Mesenchymal stem cell (in vitro differentiated cells and primary cell): ENCODE measurements around the gene SLC4A5.
A peak's percentile ranks its signal among the peaks of the same experiment; 100 is the strongest.

ENCODE experiments used
- DNase-seq: peaks from one replicate; pipeline ENCODE4 v3.0.0-alpha.2; 2013
- H2AFZ ChIP-seq: one replicate; pipeline ENCODE4 v1.6.1; 2013; ENCODE audit warnings: low read depth, mild to moderate bottlenecking, control low read depth, inconsistent platforms, low read length, moderate library complexity
- H2AK5ac ChIP-seq: 2 replicates; pipeline ENCODE4 v1.6.1; 2013; ENCODE audit warnings: low read length, moderate library complexity, mild to moderate bottlenecking, inconsistent platforms; ENCODE audit not compliant: severe bottlenecking
- H2BK120ac ChIP-seq: one replicate; pipeline ENCODE4 v1.6.1; 2013; ENCODE audit warnings: low read depth, mild to moderate bottlenecking, inconsistent platforms, low read length, moderate library complexity
- H2BK12ac ChIP-seq, 2 experiments: one replicate each; pipeline ENCODE4 v1.6.1; 2013; ENCODE audit warnings: inconsistent platforms in 2 of 2, low read length in 2 of 2, mild to moderate bottlenecking in 2 of 2, moderate library complexity in 2 of 2, control low read depth in 1 of 2
- H2BK15ac ChIP-seq: one replicate; pipeline ENCODE4 v1.6.1; 2013; ENCODE audit warnings: mild to moderate bottlenecking, low read depth, inconsistent platforms; ENCODE audit not compliant: poor library complexity, severe bottlenecking
- H2BK5ac ChIP-seq: 2 replicates; pipeline ENCODE4 v1.6.1; 2013; ENCODE audit warnings: low read depth, mild to moderate bottlenecking, low read length, control low read depth, inconsistent platforms; ENCODE audit not compliant: poor library complexity, severe bottlenecking
- H3K14ac ChIP-seq, 2 experiments: one replicate each; pipeline ENCODE4 v1.6.1; 2013; ENCODE audit warnings: inconsistent platforms in 2 of 2, low read length in 2 of 2, control low read depth in 1 of 2, mild to moderate bottlenecking in 1 of 2, moderate library complexity in 1 of 2
- H3K18ac ChIP-seq, 2 experiments: one replicate each; pipeline ENCODE4 v1.6.1; 2013; ENCODE audit warnings: inconsistent platforms in 2 of 2, low read length in 2 of 2, control low read depth in 1 of 2, low read depth in 1 of 2, mild to moderate bottlenecking in 1 of 2
- H3K23ac ChIP-seq, 2 experiments: one replicate each; pipeline ENCODE4 v1.6.1; 2013; ENCODE audit warnings: inconsistent platforms in 2 of 2, low read length in 2 of 2, mild to moderate bottlenecking in 2 of 2, moderate library complexity in 2 of 2, control low read depth in 1 of 2
- H3K27ac ChIP-seq: 2 replicates; pipeline ENCODE4 v1.5.1; 2013; ENCODE audit warnings: mild to moderate bottlenecking, moderate library complexity, low read length, control low read depth, inconsistent platforms; ENCODE audit not compliant: poor library complexity, severe bottlenecking
- H3K27me3 ChIP-seq, 2 experiments: 2 replicates each; pipeline versions ENCODE4 v1.6.1 to v1.7.0; 2013; ENCODE audit warnings: low read length in 2 of 2, mild to moderate bottlenecking in 2 of 2, moderate library complexity in 2 of 2, control low read depth in 1 of 2, inconsistent platforms in 1 of 2; ENCODE audit not compliant: control insufficient read depth in 1 of 2, insufficient read depth in 1 of 2
- H3K36me3 ChIP-seq, 2 experiments: 2 replicates each; pipeline versions ENCODE4 v1.6.1 to v1.7.0; 2013; ENCODE audit warnings: low read length in 2 of 2, control low read depth in 1 of 2, inconsistent platforms in 1 of 2, low read depth in 1 of 2, mild to moderate bottlenecking in 1 of 2; ENCODE audit not compliant: insufficient read depth in 2 of 2, control insufficient read depth in 1 of 2
- H3K4ac ChIP-seq, 2 experiments: one replicate each; pipeline ENCODE4 v1.6.1; 2013; ENCODE audit warnings: inconsistent platforms in 2 of 2, low read length in 2 of 2, mild to moderate bottlenecking in 2 of 2, moderate library complexity in 2 of 2, control low read depth in 1 of 2, low read depth in 1 of 2
- H3K4me1 ChIP-seq: 2 replicates; pipeline ENCODE4 v1.6.1; 2013; ENCODE audit warnings: low read depth, low read length, control low read depth; ENCODE audit not compliant: control insufficient read depth, insufficient read depth
- H3K4me2 ChIP-seq: 2 replicates; pipeline ENCODE4 v1.6.1; 2013; ENCODE audit warnings: low read length, mild to moderate bottlenecking, inconsistent platforms; ENCODE audit not compliant: poor library complexity, severe bottlenecking
- H3K4me3 ChIP-seq, 2 experiments: 2 replicates each; pipeline versions ENCODE4 v1.5.1 to v1.7.0; 2013; ENCODE audit warnings: low read length in 2 of 2, mild to moderate bottlenecking in 2 of 2, control low read depth in 1 of 2, low read depth in 1 of 2; ENCODE audit not compliant: insufficient read depth in 1 of 2
- H3K79me1 ChIP-seq: replicated peaks from 2 replicates; pipeline ENCODE4 v1.6.1; 2013; ENCODE audit warnings: mild to moderate bottlenecking, control low read depth, low read length, inconsistent platforms; ENCODE audit not compliant: poor library complexity, severe bottlenecking
- H3K9ac ChIP-seq: 2 replicates; pipeline ENCODE4 v1.7.0; 2013; ENCODE audit warnings: mild to moderate bottlenecking, low read length, moderate library complexity
- H3K9me3 ChIP-seq: 2 replicates; pipeline ENCODE4 v1.7.0; 2013; ENCODE audit warnings: mild to moderate bottlenecking, low read length; ENCODE audit not compliant: control insufficient read depth
- H4K8ac ChIP-seq: one replicate; pipeline ENCODE4 v1.6.1; 2013; ENCODE audit warnings: inconsistent platforms, mild to moderate bottlenecking, low read length, moderate library complexity
- H4K91ac ChIP-seq: one replicate; pipeline ENCODE4 v1.6.1; 2013; ENCODE audit warnings: mild to moderate bottlenecking, low read length, inconsistent platforms
- WGBS: methylation state at CpG from one replicate; pipeline ENCODE4 v1.1.7; 2013; ENCODE audit warnings: mixed read lengths; 5-methylcytosine and 5-hydroxymethylcytosine counted together

Gene SLC4A5

DNA sequence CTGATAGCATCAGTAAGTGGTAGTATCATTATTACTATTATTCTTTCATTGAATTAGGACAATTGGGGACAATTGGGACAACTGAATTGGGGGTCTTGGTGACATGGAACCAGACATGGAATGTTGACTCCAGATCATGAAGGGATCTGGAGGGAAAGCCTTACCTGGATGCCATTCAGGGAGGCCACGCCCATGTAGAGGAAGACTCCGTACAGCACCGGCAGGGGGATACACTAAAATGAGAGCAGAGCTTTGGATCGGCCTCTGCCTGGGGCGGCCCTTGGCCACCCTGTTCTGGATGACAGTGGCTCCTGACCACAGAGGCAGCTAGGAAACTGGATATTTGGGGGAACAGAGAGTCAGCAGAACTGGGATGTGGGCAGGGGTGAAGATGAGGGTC, 115.6 kb downstream of the SLC4A5 start:
- 77% methylated on average over 5 of the region's 5 CpGs for WGBS
- Histone ChIP-seq H3K4me1 (no peaks in the 10 kb centered on the region), H2BK15ac (no peak overlapping the region), H3K18ac (no peak overlapping the region), H3K36me3 (no peaks in the 10 kb centered on the region), H4K91ac (no peak overlapping the region), H2AK5ac (no peak overlapping the region), H3K79me1 (no peaks in the 10 kb centered on the region), H3K9me3 (no peaks in the 10 kb centered on the region), H3K4me2 (no peak overlapping the region), H3K4me3 (no peak overlapping the region), H2BK120ac (no peak overlapping the region), H3K14ac (no peak overlapping the region), H4K8ac (no peak overlapping the region), H3K9ac (no peak overlapping the region), H3K23ac (no peak overlapping the region), H3K4ac (no peak overlapping the region), H3K27me3 (peaks cover 0 to 13% of the 10 kb centered on the region in 2 experiments), H2BK12ac (no peak overlapping the region), H3K27ac (no peak overlapping the region), H2AFZ (no peak overlapping the region), H2BK5ac (no peak overlapping the region)
- no peak for DNase-seq

GRCh38 chr2:74226648-74227213, 116.5 kb downstream of the SLC4A5 start:
- H4K91ac ChIP-seq = no peak overlapping the region
- no peak overlapping the region for H2BK12ac ChIP-seq
- H3K4me1 ChIP-seq = no peaks in the 10 kb centered on the region
- H3K9me3 ChIP-seq = no peaks in the 10 kb centered on the region
- DNase-seq = no peak
- no peak overlapping the region for H3K23ac ChIP-seq
- H3K27me3 ChIP-seq = peaks cover 0 to 10% of the 10 kb centered on the region in 2 experiments
- H2AK5ac ChIP-seq = no peak overlapping the region
- H3K4me2 ChIP-seq = no peak overlapping the region
- H3K4me3 ChIP-seq = no peak overlapping the region
- WGBS = 93% methylated on average over 19 of the region's 21 CpGs
- no peak overlapping the region for H3K27ac ChIP-seq
- no peak overlapping the region for H4K8ac ChIP-seq
- no peak overlapping the region for H2BK15ac ChIP-seq
- no peak overlapping the region for H3K9ac ChIP-seq
- peaks cover 3% of the 10 kb centered on the region in 2 experiments for H3K36me3 ChIP-seq
- no peak overlapping the region for H2BK120ac ChIP-seq
- no peaks in the 10 kb centered on the region for H3K79me1 ChIP-seq
- H3K18ac ChIP-seq = no peak overlapping the region
- H2AFZ ChIP-seq = no peak overlapping the region
- H2BK5ac ChIP-seq = no peak overlapping the region
- no peak overlapping the region for H3K14ac ChIP-seq
- H3K4ac ChIP-seq = no peak overlapping the region

- H3K14ac ChIP-seq = no peak overlapping the region
- H3K27me3 ChIP-seq = peaks cover 0 to 10% of the 10 kb centered on the region in 2 experiments
- no peak overlapping the region for H4K91ac ChIP-seq
- H2BK120ac ChIP-seq = no peak overlapping the region
- no peak overlapping the region for H3K4ac ChIP-seq
- WGBS = 84% methylated on average over 3 of the region's 4 CpGs
- H4K8ac ChIP-seq = no peak overlapping the region
- DNase-seq = no peak
- H3K9me3 ChIP-seq = no peaks in the 10 kb centered on the region
- H3K23ac ChIP-seq = no peak overlapping the region
- H2BK5ac ChIP-seq = no peak overlapping the region
- peaks cover 6 to 10% of the 10 kb centered on the region in 2 experiments for H3K36me3 ChIP-seq
- no peak overlapping the region for H2BK15ac ChIP-seq
- no peak overlapping the region for H2AFZ ChIP-seq
- H3K4me3 ChIP-seq = no peak overlapping the region
- H3K27ac ChIP-seq = no peak overlapping the region
- H2AK5ac ChIP-seq = no peak overlapping the region
- no peaks in the 10 kb centered on the region for H3K79me1 ChIP-seq
- H3K9ac ChIP-seq = no peak overlapping the region
- no peak overlapping the region for H2BK12ac ChIP-seq
- H3K18ac ChIP-seq = no peak overlapping the region
- no peaks in the 10 kb centered on the region for H3K4me1 ChIP-seq
- no peak overlapping the region for H3K4me2 ChIP-seq
These were observed 117.3 kb downstream of the SLC4A5 start for GRCh38 chr2:74225698-74226459.

GRCh38 chr2:74223941-74224770, 119.1 kb downstream of the SLC4A5 start:
- Histone ChIP-seq H2BK5ac (no peak overlapping the region), H3K4ac (no peak overlapping the region), H3K79me1 (no peaks in the 10 kb centered on the region), H2BK120ac (no peak overlapping the region), H4K91ac (no peak overlapping the region), H2AFZ (no peak overlapping the region), H2AK5ac (no peak overlapping the region), H3K27ac (no peak overlapping the region), H3K18ac (no peak overlapping the region), H3K4me2 (no peak overlapping the region), H3K36me3 (peaks cover 6 to 18% of the 10 kb centered on the region in 2 experiments), H4K8ac (no peak overlapping the region), H3K14ac (no peak overlapping the region), H3K9me3 (no peaks in the 10 kb centered on the region), H3K23ac (no peak overlapping the region), H3K4me1 (no peaks in the 10 kb centered on the region), H2BK12ac (no peak overlapping the region), H3K27me3 (peaks cover 0 to 10% of the 10 kb centered on the region in 2 experiments), H3K9ac (peak overlapping the region; percentile 50), H3K4me3 (no peak overlapping the region), H2BK15ac (no peak overlapping the region)
- WGBS = 92% methylated on average over 8 of the region's 8 CpGs
- DNase-seq = no peak
